A549 (cell line): ENCODE results near the gene PRDM12. TPM values are rescaled to one million over a fixed set of nuclear protein-coding genes. Genes with fewer than 3 reads are reported as not detected.
A peak's percentile ranks its signal among the peaks of the same experiment; 100 is the strongest.

Source experiments
- ATAC-seq, 2 experiments: fragments of 200-7000 bp in 1 of 2; fragments of >200 bp in 1 of 2; cut with Nextera tagmentation in 1 of 2; cut with Tn5 transposase in 1 of 2; 3 replicates each; pipeline versions ENCODE4 v1.8.0 to v1.9.1; 2018 to 2020; ENCODE audit warnings: mild to moderate bottlenecking in 1 of 2, moderate library complexity in 1 of 2
- CTCF ChIA-PET: fragments of 300-600 bp; sonication (Branson Sonifier 250); formaldehyde crosslinking; extraction: SDS; loops from one replicate; lab custom pipeline; 2021; ENCODE audit warnings: antibody characterized with exemption, inconsistent platforms; lab: Yijun Ruan, JAX
- POLR2A ChIA-PET: fragments of 350-600 bp; formaldehyde crosslinking; extraction: SDS; loops from one replicate; lab custom pipeline; 2021; ENCODE audit warnings: antibody characterized with exemption, inconsistent platforms; lab: Yijun Ruan, JAX
- DNase-seq, 2 experiments: peaks; one replicate each; pipeline versions ENCODE4 v3.0.0 to v3.0.0-alpha.2; 2011 to 2016; ENCODE audit warnings: low read depth in 1 of 2, low spot score in 1 of 2
- FAIRE-seq: peaks from 2 replicates; lab custom pipeline; 2011; peaks lifted over from hg19 to GRCh38; lab: Jason Lieb, UNC
- H3K27ac ChIP-seq, 2 experiments: fragments of >200 bp; sonication (Bioruptor Twin); formaldehyde crosslinking; 3 replicates each; pipeline ENCODE4 v1.5.1; 2016 to 2017
- H3K4me1 ChIP-seq: fragments of >200 bp; sonication (Bioruptor Twin); formaldehyde crosslinking; 3 replicates; pipeline ENCODE4 v1.6.1; 2016
- H3K4me2 ChIP-seq: fragments of >200 bp; sonication (Bioruptor Twin); formaldehyde crosslinking; 3 replicates; pipeline ENCODE4 v1.6.1; 2016
- H3K4me3 ChIP-seq: fragments of >200 bp; sonication (Bioruptor Twin); formaldehyde crosslinking; 3 replicates; pipeline ENCODE4 v1.5.1; 2016
- H3K9me3 ChIP-seq: fragments of >200 bp; sonication (Bioruptor Twin); formaldehyde crosslinking; 3 replicates; pipeline ENCODE4 v1.6.1; 2016
- ATOH8 ChIP-seq: fragments of 250-450 bp; sonication (Bioruptor Pico); IDR thresholded peaks from 2 replicates; pipeline ENCODE4 v1.5.0; 2020; ENCODE audit warnings: low read depth, mild to moderate bottlenecking, moderate library complexity
- CBX8 ChIP-seq: fragments of 200-600 bp; sonication (generic); IDR thresholded peaks from 2 replicates; pipeline ENCODE4 v1.6.1; 2016
- CHD4 ChIP-seq: fragments of 200-600 bp; sonication (generic); IDR thresholded peaks from 2 replicates; pipeline ENCODE4 v1.6.1; 2016; ENCODE audit warnings: antibody characterized with exemption, mild to moderate bottlenecking, borderline replicate concordance
- EHF ChIP-seq: fragments of 250-450 bp; sonication (Bioruptor Pico); IDR thresholded peaks from 2 replicates; pipeline ENCODE4 v1.5.0; 2020; ENCODE audit warnings: mild to moderate bottlenecking
- EHMT2 ChIP-seq: fragments of 200-600 bp; sonication (generic); IDR thresholded peaks from 2 replicates; pipeline ENCODE4 v1.6.1; 2016; ENCODE audit warnings: antibody characterized with exemption, low read depth, mild to moderate bottlenecking, moderate library complexity
- ESRRA ChIP-seq: fragments of 150-350 bp; IDR thresholded peaks from 2 replicates; pipeline ENCODE4 v1.6.1; 2014; ENCODE audit warnings: mild to moderate bottlenecking, low read length, borderline replicate concordance
- FOXS1 ChIP-seq: fragments of 250-450 bp; sonication (Bioruptor Pico); IDR thresholded peaks from 2 replicates; pipeline ENCODE4 v1.5.0; 2020; ENCODE audit warnings: mild to moderate bottlenecking, moderate library complexity
- HEYL ChIP-seq: fragments of 250-450 bp; sonication (Bioruptor Pico); IDR thresholded peaks from 2 replicates; pipeline ENCODE4 v1.8.0; 2021; ENCODE audit warnings: mild to moderate bottlenecking, moderate library complexity
- HOXA7 ChIP-seq: fragments of 250-450 bp; sonication (Bioruptor Pico); IDR thresholded peaks from 2 replicates; pipeline ENCODE4 v1.5.0; 2020; ENCODE audit warnings: mild to moderate bottlenecking, moderate library complexity
- HOXB5 ChIP-seq: fragments of 250-450 bp; sonication (Bioruptor Pico); IDR thresholded peaks from 2 replicates; pipeline ENCODE4 v1.5.0; 2020; ENCODE audit warnings: mild to moderate bottlenecking, moderate library complexity
- KDM5A ChIP-seq: fragments of 200-600 bp; sonication (generic); IDR thresholded peaks from 2 replicates; pipeline ENCODE4 v1.6.1; 2016; ENCODE audit warnings: antibody characterized with exemption, mild to moderate bottlenecking
- MAFK ChIP-seq: fragments of 450-650 bp; IDR thresholded peaks from 2 replicates; pipeline ENCODE4 v1.6.1; 2014; ENCODE audit not compliant: partially characterized antibody
- MYC ChIP-seq: IDR thresholded peaks from 2 replicates; pipeline ENCODE4 v1.6.1; 2012; ENCODE audit warnings: mild to moderate bottlenecking, inconsistent platforms, low read length, improper control_type of control experiment, borderline replicate concordance
- NFE2L2 ChIP-seq: fragments of 150-350 bp; conservative IDR thresholded peaks from 2 replicates; pipeline ENCODE4 v1.6.1; 2014; ENCODE audit warnings: low read length
- PBX3 ChIP-seq: IDR thresholded peaks from 2 replicates; pipeline ENCODE4 v1.6.1; 2012
- PHF8 ChIP-seq: fragments of 200-600 bp; sonication (generic); IDR thresholded peaks from 2 replicates; pipeline ENCODE4 v1.6.1; 2016; ENCODE audit warnings: low read depth, mild to moderate bottlenecking, antibody characterized with exemption, moderate library complexity, borderline replicate concordance
- REST ChIP-seq: fragments of 200-600 bp; sonication (generic); IDR thresholded peaks from 2 replicates; pipeline ENCODE4 v1.6.1; 2016; ENCODE audit warnings: antibody characterized with exemption, mild to moderate bottlenecking, moderate library complexity
- RNF2 ChIP-seq: fragments of 200-600 bp; sonication (generic); IDR thresholded peaks from 2 replicates; pipeline ENCODE4 v1.6.1; 2016; ENCODE audit warnings: low read depth, mild to moderate bottlenecking, antibody characterized with exemption, moderate library complexity, borderline replicate concordance
- SMC3 ChIP-seq: fragments of >200 bp; sonication (Bioruptor Twin); formaldehyde crosslinking; IDR thresholded peaks from 3 replicates; pipeline ENCODE4 v1.6.1; 2018; ENCODE audit warnings: inconsistent platforms
- TP53 ChIP-seq: fragments of 250-450 bp; sonication (Bioruptor Pico); IDR thresholded peaks from 2 replicates; pipeline ENCODE4 v1.5.0; 2021; ENCODE audit warnings: mild to moderate bottlenecking, moderate library complexity
- USF2 ChIP-seq: fragments of 450-650 bp; IDR thresholded peaks from 2 replicates; pipeline ENCODE4 v1.6.1; 2014; ENCODE audit warnings: antibody characterized with exemption
- ZC3H11A ChIP-seq: fragments of 450-650 bp; IDR thresholded peaks from 2 replicates; pipeline ENCODE4 v1.6.1; 2014; ENCODE audit warnings: antibody characterized with exemption, mild to moderate bottlenecking
- ZSCAN20 ChIP-seq: fragments of 250-450 bp; sonication (Bioruptor Pico); IDR thresholded peaks from 2 replicates; pipeline ENCODE4 v1.8.0; 2022; ENCODE audit warnings: mild to moderate bottlenecking, moderate library complexity
- WGBS: methylation state at CpG from one replicate; pipeline ENCODE4 v1.1.6; 2017; ENCODE audit errors: missing lambda C conversion rate; 5-methylcytosine and 5-hydroxymethylcytosine counted together
- polyA plus RNA-seq, 4 experiments: library from polyadenylated mRNA; depleted of rRNA in 3 of 4; stranded (reverse); fragments of >200 nt; fragmentation: RNase III in 1 of 4; extraction: RNeasy Plus Mini Kit Qiagen cat#74134 plus additional on column Dnase treatment in 1 of 4; gene quantifications; 2 replicates in 3 of 4; 3 replicates in 1 of 4; pipeline ENCODE4 v1.2.3, GENCODE V29; 2011 to 2017

PRDM12 gene
- polyA plus RNA-seq, 2 of the 4 experiments (the other 2 are of a cell fraction) = 0.09 to 0.17 TPM

- WGBS = 94% methylated on average over 23 of the region's 25 CpGs
- H3K4me3 ChIP-seq = no peak overlapping the region
- H3K4me2 ChIP-seq = no peak overlapping the region
- DNase-seq = peak in 1 of 2 experiments; percentile 41
- H3K27ac ChIP-seq = no peak overlapping the region
- H3K9me3 ChIP-seq = 0 out of 3 replicates have a peak, but pooled peaks cover 4% of the 10 kb centered on the region
- ATAC-seq = no peak
- CTCF ChIA-PET = interaction anchor here (0.5 to 10.0 kb wide), 6 partner anchors 8 to 240 kb away, joined by 3 to 102 read pairs (median 10); no protein-coding TSS in a partner anchor
- no peak for FAIRE-seq
- TF ChIP-seq EHF (CRISPR knock-in tag) = no peak
- TF ChIP-seq EHMT2 = no peak
- no peak for TF ChIP-seq HOXA7
- no peak for TF ChIP-seq RNF2
- no peak for TF ChIP-seq PBX3
- TF ChIP-seq, all 56 proteins: peak for 0
- peaks cover 15% of the 10 kb centered on the region; the same call in 2 of the 3 replicates for H3K4me1 ChIP-seq
- POLR2A ChIA-PET = interaction anchor here (1.1 to 2.2 kb wide), 3 partner anchors 10 to 155 kb away, joined by 4 to 8 read pairs (median 6); no protein-coding TSS in a partner anchor
Measured at GRCh38 chr9:130692321-130692720, 27.9 kb downstream of the PRDM12 start.

GRCh38 chr9:130693101-130693425, 28.7 kb downstream of the PRDM12 start:
- Histone ChIP-seq H3K4me3 (peak overlapping the region; percentile 87), H3K27ac (peak overlapping the region; percentile 75 to 88), H3K4me1 (peaks cover 15% of the 10 kb centered on the region; the same call in 2 of the 3 replicates), H3K9me3 (0 out of 3 replicates have a peak, but pooled peaks cover 4% of the 10 kb centered on the region), H3K4me2 (peak overlapping the region; percentile 84)
- ATAC-seq (peak; percentile 2 to 15; a peak in 3 of 6 replicates), FAIRE-seq (no peak), DNase-seq (no peak)
- WGBS = 4% methylated on average over 8 of the region's 8 CpGs
- ChIA-PET CTCF (interaction anchor here (0.8 to 10.0 kb wide), 13 partner anchors 9 to 353 kb away, joined by 3 to 102 read pairs (median 3); no protein-coding TSS in a partner anchor), POLR2A (interaction anchor here (0.6 to 2.2 kb wide), 8 partner anchors 9 to 230 kb away, joined by 3 to 8 read pairs (median 4); no protein-coding TSS in a partner anchor)
- TF ChIP-seq SMC3 (no peak), HOXB5 (CRISPR knock-in tag) (no peak), CHD4 (no peak), PHF8 (no peak), TP53 (no peak), MYC (no peak), ESRRA (no peak), FOXS1 (CRISPR knock-in tag) (no peak), MAFK (no peak), CBX8 (no peak), HEYL (CRISPR knock-in tag) (no peak), ZC3H11A (no peak), USF2 (no peak), ZSCAN20 (no peak)

- CTCF ChIA-PET = interaction anchor here (0.7 to 10.0 kb wide), 15 partner anchors 9 to 364 kb away, joined by 3 to 102 read pairs (median 3); no protein-coding TSS in a partner anchor
- H3K4me3 ChIP-seq = peak within 1 kb of the TSS; percentile 87
- POLR2A ChIA-PET = interaction anchor here (0.6 to 2.2 kb wide), 8 partner anchors 9 to 231 kb away, joined by 3 to 8 read pairs (median 4); no protein-coding TSS in a partner anchor
- peak within 1 kb of the TSS; percentile 85 for H3K4me2 ChIP-seq
- peaks cover 15% of the 10 kb centered on the region; the same call in 2 of the 3 replicates for H3K4me1 ChIP-seq
- H3K9me3 ChIP-seq = 0 out of 3 replicates have a peak, but pooled peaks cover 4% of the 10 kb centered on the region
- DNase-seq (peak; percentile 97 to 99), ATAC-seq (peak; percentile 89 to 93), FAIRE-seq (no peak)
- peak within 1 kb of the TSS; percentile 80 to 88 for H3K27ac ChIP-seq
- WGBS = under 1% methylated on average over 26 of the region's 40 CpGs
- TF ChIP-seq USF2 = peak; percentile 42; the same call in 1 of the 2 replicates
- TF ChIP-seq REST = no peak
- no peak for TF ChIP-seq RNF2
- peak; percentile 82 for TF ChIP-seq KDM5A
- no peak for TF ChIP-seq HEYL (CRISPR knock-in tag)
- TF ChIP-seq SMC3 = no peak
- 0 out of 2 replicates have a peak, but pooled peaks have one; percentile 5 for TF ChIP-seq NFE2L2
- 0 out of 2 replicates have a peak, but pooled peaks have one; percentile 31 for TF ChIP-seq ATOH8 (CRISPR knock-in tag)
- TF ChIP-seq MYC = peak; percentile 95
Measured at GRCh38 chr9:130693426-130694191, 29.2 kb downstream of the PRDM12 start, which contains the start of gene EXOSC2. TSS of gene EXOSC2 (plus strand) at chr9:130693780. CDS start at chr9:130693792, 12 bp downstream.
